Measurements from ENCODE around the gene KCTD7. TPM values are rescaled to one million over a fixed set of nuclear protein-coding genes. Genes with fewer than 3 reads are reported as not detected.
"Not testable (repeated sequence)": the region's sequence is repeated elsewhere in the genome, so short reads cannot be mapped to it uniquely, and the experiment has no call there.

KCTD7 gene
- total RNA-seq, 1 donor from 2014 or later: 26.3 TPM

GRCh38 chr7:66679633-66680244 lies 51.1 kb downstream of the KCTD7 start:
- intact Hi-C loops (cut with micrococcal nuclease): loop anchor here (5.0 kb wide), 3 partner anchors 187 to 807 kb away; partner anchors contain the start of gene VKORC1L1

GRCh38 chr7:66681491-66682349 lies 53.0 kb downstream of the KCTD7 start:
- intact Hi-C loops (cut with micrococcal nuclease): loop anchor here (1.0 to 5.0 kb wide), 9 partner anchors 27 to 809 kb away; partner anchors contain the start of genes KCTD7, RABGEF1, TMEM248 and VKORC1L1

GRCh38 chr7:66682350-66683093 lies 53.8 kb downstream of the KCTD7 start:
- intact Hi-C loops (cut with micrococcal nuclease): loop anchor here (1.0 to 5.0 kb wide), 8 partner anchors 28 to 810 kb away; partner anchors contain the start of genes RABGEF1, TMEM248 and VKORC1L1

GRCh38 chr7:66683094-66683769 lies 54.6 kb downstream of the KCTD7 start:
- intact Hi-C loops (cut with micrococcal nuclease): loop anchor here (2.0 to 5.0 kb wide), 4 partner anchors 191 to 811 kb away; partner anchors contain the start of genes TMEM248 and VKORC1L1

- intact Hi-C loops (cut with micrococcal nuclease): loop anchor here (2.0 to 5.0 kb wide), 4 partner anchors 191 to 811 kb away; partner anchors contain the start of genes TMEM248 and VKORC1L1
Observed at GRCh38 chr7:66683770-66684123, 55.1 kb downstream of the KCTD7 start.

- intact Hi-C loops (cut with micrococcal nuclease): not testable (repeated sequence)
Observed at GRCh38 chr7:66685663-66686062, 57.0 kb downstream of the KCTD7 start.

- intact Hi-C loops (cut with micrococcal nuclease): no loop called here
Observed at GRCh38 chr7:66687186-66687585, 58.5 kb downstream of the KCTD7 start.

- intact Hi-C loops (cut with micrococcal nuclease): not testable (repeated sequence)
Observed at GRCh38 chr7:66687672-66688071, 59.0 kb downstream of the KCTD7 start.

GRCh38 chr7:66689081-66689480 lies 60.4 kb downstream of the KCTD7 start:
- intact Hi-C loops (cut with micrococcal nuclease): no loop called here

GRCh38 chr7:66693331-66693730 lies 64.7 kb downstream of the KCTD7 start:
- intact Hi-C loops (cut with micrococcal nuclease): no loop called here

Other genes starting within 250 kb of the KCTD7 start
- gene RABGEF1, start 111.9 kb downstream of the KCTD7 start, total RNA-seq: 19.2 and 21.4 TPM in 2 replicates

All from T-helper 2 cell treated with Interferon-gamma antibody and Interleukin-4, amounts not matched to agents 100 ng/mL and 5 ng/mL, for 36 hours (primary cell).